ENCODE data around the gene OTULIN.

DNA sequence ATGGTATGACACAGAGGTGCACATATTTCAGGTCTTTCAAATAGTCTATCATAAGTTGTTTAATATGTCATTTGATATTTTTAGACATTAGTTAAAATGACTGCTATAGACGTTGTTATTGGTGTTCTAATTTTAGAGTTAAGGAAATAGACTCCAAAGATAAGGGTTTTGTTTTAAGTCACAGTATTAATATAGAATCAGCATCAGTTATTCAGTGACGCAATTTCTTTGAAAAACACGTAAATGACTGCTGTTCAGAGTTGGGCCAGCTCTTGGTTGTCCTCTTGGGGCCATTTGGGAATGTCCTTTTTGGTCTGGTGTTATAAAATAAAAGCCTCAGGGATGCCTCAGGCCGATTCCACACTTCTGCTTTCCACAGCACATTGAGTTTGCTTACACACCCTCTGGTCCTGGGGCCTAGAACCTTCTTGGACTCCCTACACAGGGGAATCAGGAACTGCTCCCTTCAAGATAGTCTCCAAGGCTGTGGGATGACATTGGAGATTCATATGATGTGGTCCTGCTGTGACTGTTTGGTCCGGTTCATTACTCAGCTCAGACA is 14.3 kb downstream of the OTULIN start:
- TF ChIP-seq, protein P1, sequence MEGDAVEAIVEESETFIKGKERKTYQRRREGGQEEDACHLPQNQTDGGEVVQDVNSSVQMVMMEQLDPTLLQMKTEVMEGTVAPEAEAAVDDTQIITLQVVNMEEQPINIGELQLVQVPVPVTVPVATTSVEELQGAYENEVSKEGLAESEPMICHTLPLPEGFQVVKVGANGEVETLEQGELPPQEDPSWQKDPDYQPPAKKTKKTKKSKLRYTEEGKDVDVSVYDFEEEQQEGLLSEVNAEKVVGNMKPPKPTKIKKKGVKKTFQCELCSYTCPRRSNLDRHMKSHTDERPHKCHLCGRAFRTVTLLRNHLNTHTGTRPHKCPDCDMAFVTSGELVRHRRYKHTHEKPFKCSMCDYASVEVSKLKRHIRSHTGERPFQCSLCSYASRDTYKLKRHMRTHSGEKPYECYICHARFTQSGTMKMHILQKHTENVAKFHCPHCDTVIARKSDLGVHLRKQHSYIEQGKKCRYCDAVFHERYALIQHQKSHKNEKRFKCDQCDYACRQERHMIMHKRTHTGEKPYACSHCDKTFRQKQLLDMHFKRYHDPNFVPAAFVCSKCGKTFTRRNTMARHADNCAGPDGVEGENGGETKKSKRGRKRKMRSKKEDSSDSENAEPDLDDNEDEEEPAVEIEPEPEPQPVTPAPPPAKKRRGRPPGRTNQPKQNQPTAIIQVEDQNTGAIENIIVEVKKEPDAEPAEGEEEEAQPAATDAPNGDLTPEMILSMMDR (IDR thresholded peaks at IDR 0.05; ENCODE audit: low read depth, low read length, poor library complexity, severe bottlenecking), result no peak
- no peak for TF ChIP-seq EZH2phosphoT487 (IDR thresholded peaks at IDR 0.05; ENCODE audit: borderline replicate concordance, low read length)

Measured in DOHH2 (cell line).